Umbilical cord (tissue), 2 donors: ENCODE data around the gene ARHGAP5. TPM values are rescaled to one million over a fixed set of nuclear protein-coding genes. Genes with fewer than 3 reads are reported as not detected.

Experiments
- DNase-seq: peaks from one replicate; pipeline ENCODE4 v3.0.0-alpha.2; 2015; ENCODE audit warnings: low spot score
- total RNA-seq: library from RNA; depleted of rRNA; stranded (reverse); fragments of >200 nt; gene quantifications from one replicate; pipeline ENCODE4 v1.2.3, GENCODE V29; 2014; ENCODE audit warnings: low replicate concordance; ENCODE audit not compliant: insufficient read depth

Gene ARHGAP5
- total RNA-seq, 1 donor from 2014 or later: 273 TPM

GRCh38 chr14:32208490-32208889 is 131.4 kb downstream of the ARHGAP5 start:
- DNase-seq: no peak

Other genes with a start within 250 kb of the ARHGAP5 start
- gene RNU6-7, start 124.7 kb downstream of the ARHGAP5 start, total RNA-seq: not detected
- not detected for gene RNU6-8, start 126.0 kb downstream of the ARHGAP5 start, total RNA-seq